HG03342 (cell line): ENCODE results near the gene AP2A1.
"Not testable (repeated sequence)": the region's sequence is repeated elsewhere in the genome, so short reads cannot be mapped to it uniquely, and the experiment has no call there.

Experiments used
- ATAC-seq: cut with Tn5 transposase; IDR thresholded peaks from one replicate; pipeline ENCODE4 v1.9.1; 2021; ENCODE audit warnings: mild to moderate bottlenecking, moderate library complexity; ENCODE audit not compliant: unreplicated experiment

Gene AP2A1

DNA sequence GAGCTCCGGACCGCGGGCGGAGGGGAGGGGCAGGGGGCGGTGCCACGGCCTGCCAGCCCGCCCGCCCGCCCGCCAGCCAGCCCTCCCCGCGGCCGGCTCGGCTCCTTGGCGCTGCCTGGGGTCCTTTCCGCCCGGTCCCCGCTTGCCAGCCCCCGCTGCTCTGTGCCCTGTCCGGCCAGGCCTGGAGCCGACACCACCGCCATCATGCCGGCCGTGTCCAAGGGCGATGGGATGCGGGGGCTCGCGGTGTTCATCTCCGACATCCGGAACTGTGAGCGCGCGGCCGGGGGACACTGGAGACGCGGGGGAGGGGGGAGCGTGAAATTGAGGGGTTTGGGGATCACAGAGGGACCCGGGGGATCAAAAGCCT, at the start of gene AP2A1:
Gene AP2A1, plus strand, starts transcription at position 72 of the 370 bp plus-strand sequence. Its CDS starts 133 bp downstream, at position 205.
- no peak for ATAC-seq

DNA sequence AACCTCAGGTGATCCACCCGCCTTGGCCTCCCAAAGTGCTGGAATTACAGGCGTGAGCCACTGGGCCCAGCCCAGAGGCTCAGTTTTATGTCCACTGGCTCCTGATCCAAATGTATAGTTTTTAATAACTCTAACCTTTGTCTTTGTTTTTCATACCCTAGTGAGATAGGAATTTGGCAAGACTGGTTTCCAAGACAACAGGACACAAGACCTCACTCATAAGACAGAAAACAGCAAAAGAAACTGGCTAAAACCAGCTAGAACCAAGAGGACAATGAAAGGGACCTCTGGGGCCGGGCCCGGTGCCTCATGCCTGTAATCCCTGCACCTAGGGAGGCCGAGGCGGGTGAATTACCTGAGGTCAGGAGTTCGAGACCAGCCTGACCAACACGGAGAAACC, 48.3 kb upstream of the AP2A1 start:
- ATAC-seq = no peak

DNA sequence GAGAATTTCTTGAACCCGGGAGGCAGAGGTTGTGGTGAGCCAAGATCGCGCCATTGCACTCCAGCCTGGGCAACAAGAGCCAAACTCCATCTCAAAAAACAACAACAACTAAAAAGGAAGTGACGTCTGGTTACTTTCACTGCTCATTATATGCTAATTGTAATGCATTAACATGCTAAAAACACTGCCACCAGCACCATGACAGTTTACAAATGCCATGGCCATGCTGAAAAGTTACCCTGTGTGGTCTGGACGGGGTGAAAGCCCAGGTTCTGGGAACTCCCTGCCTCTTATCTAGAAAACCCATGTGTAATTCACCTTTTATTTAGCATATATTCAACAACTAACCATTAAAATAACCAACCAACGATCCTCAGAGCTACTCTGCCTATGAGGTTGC, 47.8 kb upstream of the AP2A1 start:
- ATAC-seq = no peak

DNA sequence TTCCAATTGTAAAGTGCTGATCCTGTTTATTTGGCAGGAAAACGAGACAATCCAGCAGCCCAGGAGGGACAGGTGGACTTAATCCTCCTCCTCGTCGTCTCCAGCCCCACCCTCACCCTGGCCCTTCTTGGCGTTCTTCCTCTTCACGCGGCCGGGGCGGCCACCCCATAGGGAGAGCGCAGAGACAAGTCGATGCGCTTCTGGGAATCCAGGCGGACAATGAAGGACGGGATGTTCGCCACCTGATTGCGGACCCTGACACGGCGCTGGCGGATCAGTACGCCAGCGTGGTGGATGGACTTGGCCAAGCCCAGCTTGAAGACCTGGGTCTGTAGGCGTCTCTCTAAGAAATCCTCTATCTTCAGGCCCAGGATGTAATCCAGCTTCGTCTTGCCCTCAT, 47.4 kb upstream of the AP2A1 start:
- ATAC-seq = not testable (repeated sequence)

DNA sequence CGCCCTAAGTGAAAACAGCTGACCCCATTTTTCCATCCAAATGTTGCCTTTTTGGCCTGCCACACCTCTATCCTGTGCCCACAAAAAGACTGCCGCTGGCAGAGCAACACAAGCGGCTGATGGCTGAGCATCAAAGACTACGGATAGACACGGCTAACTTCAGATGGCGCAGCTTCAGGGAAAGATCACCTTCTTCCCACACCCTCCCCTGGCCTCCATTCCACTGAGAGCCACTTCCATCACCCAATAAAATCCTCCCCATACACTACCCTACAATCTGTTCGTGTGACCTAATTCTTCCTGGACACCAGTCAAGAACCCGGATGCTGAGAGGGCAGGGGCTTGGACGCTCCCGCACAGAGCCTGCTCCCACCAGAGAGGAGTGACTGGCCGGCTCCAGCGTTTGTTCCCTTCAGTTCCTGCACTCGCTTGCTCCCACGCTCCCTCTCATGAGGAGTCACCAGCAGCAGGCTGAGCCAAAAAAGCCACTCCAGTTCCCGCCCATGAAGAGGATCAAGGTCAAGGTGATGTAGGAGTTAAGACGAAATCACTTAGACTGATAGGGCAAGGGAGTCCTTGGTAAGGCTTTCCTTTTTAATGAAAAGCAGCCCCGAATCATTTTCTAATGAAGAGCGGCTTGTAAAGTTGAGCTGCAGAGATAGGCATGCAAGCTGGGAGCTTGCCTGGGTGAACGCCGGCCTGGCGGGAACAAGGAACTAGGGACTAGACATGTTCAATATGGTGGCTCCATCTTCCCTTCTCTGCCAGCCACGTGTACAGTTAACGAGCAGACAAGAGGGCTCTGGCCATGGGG, 39.4 kb upstream of the AP2A1 start:
- ATAC-seq = no peak

DNA sequence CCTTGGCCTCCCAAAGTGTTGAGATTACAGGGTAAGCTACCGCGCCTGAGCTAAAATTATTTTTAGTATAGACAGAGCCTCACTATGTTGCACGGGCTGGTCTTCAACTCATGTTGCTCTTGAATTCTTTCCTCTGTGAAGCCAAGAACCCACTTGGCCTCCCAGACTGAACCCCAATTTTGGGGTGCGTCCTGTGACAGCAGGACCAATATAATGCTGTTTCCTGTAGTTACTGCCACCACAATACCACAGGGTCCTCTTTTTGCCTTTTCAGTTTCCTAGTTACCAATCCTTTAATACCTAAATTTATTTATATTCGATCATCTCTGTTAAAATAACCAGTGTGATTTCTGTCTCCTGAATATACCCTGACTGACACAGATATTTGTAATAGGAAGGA, 36.6 kb upstream of the AP2A1 start:
- no peak for ATAC-seq

DNA sequence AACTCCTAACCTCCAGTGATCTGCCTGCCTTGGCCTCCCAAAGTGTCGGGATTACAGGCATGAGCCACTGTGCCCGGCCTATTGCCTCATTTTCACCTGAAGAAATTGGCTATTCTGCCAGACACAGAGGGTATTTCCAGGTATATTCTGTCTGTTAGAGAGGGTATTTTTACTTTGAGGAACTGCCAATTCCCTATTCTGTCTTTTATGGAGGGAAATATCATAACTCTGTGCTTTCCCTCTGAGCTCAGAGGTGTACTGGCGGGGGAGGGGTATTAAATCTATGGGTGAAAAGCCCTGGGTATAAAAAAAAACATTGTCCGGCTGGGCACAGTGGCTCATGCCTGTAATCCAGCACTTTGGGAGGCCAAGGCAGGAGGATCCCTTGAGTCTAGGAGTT, 28.5 kb upstream of the AP2A1 start:
- no peak for ATAC-seq

DNA sequence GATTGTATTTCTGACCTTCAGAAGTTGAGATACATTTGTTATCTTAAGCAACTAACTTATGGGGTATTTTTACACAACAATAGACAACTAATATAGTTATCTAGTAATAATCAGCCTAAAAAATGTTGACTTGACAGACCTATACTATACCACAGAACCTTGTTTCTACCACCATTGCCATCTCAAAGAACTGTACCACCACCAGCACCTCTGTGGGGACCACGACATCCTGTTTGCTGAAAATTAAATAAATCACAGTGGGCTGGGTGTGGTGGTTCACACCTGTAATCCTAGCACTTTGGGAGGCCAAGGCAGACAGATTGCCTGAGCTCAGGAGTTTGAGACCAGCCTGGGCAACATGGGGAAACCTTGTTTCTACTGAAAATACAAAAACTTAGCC, 27.7 kb upstream of the AP2A1 start:
- ATAC-seq = no peak

DNA sequence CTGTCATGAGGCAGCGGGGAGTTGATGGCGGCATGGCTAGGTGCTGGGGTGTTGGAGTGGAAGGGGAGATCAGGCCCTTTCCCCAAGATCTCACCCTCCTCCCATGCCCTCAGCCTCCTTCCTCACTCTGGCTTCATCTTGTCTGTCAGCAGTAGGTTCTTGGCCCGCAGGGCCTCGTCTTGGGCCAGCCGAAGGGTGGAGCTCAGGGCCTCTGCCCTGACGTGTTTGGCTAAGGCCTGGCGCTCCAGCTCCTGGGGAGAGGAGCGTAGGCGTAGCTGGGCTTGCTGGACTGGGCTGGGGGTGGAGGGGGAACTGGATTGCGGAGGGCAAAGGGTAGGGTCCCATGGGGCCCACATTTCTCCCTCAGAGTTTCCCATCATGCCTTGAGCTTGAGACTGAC, 26.9 kb upstream of the AP2A1 start:
- no peak for ATAC-seq

DNA sequence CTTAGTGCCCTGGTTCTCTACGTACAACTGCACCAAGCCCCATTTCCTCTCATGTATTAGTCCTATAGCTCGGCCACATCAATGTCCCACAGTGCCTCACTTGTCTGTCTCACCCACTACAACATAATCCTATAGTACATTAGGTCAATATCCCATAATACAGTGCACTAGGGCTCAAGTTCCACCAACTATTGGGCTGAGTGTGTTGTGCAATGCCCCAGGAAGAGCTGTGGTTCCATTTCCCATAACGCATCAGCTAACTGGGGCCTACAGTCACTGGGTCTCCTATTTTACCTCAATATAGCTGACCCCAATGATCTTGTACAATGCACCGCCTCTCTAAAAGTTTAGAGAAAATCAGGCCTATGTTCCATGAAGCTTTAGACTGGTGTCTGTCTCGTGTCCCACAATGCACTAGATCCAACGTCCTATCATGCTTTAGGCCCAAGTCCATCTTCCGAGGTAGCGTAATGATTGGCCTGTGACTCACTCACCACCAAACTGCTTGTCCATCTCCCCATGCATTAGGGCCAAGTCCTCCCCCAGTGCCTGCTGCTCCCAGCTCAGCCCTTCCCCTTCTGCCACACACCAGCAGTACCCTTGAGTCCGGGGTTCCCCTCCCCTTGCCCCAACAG, 25.5 kb upstream of the AP2A1 start:
- ATAC-seq = no peak

DNA sequence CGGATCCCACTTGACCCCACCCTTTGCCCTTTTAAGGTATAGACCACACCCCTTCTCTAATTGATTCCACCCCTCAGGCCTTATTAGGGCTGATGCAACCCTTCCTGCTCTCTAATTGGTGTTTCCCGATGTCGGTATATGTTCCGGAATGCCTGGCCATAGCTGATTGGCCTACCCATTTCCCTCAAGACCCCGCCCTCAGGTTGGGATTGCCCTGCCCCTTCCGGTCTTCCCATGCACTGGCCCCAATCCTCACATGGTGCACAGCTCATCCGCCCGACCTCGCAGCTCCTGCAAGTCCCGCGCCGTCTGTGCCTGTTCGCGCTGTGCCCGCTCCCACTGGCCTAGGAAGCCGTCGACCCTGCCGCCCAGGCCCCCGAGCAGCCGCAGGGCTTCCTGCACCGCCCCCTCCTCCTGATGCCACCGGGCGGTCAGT, 21.8 kb upstream of the AP2A1 start:
- no peak for ATAC-seq

DNA sequence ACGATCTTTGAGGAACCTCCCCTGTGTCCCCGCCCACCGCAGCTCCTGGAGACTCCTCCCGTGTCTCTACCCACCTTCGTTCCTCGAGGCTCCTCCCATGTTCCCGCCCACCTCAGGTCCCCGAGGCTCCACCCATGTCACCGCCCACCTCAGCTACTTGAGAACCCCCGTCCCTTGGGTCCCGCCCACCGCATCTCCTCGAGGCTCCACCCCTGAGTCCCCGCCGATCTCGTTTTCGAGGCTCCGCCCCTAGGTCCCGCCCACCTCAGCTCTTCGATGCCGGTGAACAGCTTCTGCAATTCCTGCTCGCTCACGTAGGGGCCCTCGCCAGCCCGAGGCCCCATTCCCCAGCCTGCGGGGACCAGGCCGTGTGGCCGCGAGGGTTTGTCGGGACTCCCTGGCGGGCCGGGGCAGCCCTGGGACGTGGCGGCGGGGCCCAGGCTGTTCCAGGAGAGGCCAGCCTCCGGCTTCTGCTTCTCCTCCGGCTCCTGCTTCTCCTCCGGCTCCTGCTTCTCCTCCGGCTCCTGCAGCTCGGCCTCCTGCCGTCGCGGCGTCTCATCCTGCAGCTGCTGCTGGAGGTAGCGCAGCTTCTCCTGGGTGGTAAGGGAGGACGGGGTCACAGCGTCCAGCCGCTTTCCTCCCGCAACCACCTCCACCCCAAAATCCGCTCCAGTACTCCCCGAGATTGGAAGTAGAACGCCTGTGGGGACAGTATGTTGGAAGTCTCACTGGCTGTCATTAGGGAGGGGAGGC, 20.4 kb upstream of the AP2A1 start:
- ATAC-seq = no peak

DNA sequence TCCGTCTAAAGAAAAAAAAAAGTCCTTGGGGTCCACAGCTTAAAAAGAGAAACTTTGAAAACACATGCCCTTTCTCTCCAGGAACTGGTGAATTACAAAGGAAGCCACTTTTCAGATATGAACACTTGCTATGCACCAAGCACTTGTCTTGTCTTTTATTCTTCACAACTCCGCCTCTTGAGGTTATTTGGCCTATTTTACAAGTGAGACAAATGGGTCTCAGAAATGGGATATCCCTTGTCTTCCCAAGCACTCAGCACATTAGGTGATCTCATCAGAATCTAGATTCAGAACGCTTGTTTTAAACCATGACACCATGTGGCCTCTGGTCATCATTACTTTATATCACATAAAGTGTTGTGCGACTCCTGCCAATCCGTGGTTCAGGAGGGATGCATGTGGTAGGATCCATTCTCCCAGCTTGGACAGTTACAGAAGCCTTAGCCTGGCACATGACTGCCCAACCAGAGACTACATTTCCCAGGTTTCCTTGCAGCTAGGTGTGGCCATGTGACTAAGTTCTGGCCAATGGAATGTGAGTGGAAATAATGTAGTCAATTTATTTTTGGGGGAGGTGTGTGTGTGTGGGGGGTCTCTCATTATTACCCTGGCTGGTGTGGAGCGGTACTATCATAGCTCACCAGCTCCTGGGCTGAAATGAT, 17.6 kb upstream of the AP2A1 start:
- no peak for ATAC-seq

DNA sequence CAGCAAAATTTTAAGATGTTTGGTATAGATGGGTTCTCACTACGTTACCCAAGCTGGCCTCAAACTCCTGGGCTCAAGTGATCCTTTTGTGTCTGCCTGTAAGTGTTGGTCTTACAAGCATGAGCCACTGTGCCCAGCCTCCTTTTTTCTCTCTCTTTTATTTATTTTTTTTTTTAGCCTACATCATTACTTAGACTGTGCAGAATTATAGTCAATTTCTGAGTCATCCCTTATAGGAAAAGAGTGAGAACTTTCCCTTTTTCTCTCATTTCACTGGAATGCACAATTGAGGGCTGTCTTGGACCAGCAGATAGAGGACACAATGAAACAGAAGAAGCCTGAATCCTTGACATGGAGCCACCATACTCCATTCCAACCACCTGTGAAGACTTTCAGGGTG, 17.0 kb upstream of the AP2A1 start:
- no peak for ATAC-seq

DNA sequence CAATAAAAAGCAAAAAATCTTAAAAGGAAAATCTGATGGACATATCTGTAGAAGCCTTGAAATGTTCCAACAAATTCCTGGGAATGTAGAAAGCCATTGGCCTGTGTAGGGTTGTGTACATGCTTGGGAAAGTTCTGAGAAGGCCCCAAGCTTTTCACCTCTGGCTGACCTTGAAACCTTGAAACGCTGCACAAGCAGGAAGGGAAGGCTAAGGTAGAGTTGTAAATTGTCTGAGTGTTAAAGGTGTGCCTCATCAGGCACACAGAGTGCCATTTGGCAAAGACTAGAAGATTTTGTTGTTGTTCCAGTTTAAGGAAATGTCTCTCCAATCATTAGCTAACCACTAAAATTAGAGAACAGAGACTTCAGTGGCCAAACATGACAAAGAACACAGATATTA, 14.1 kb upstream of the AP2A1 start:
- no peak for ATAC-seq

DNA sequence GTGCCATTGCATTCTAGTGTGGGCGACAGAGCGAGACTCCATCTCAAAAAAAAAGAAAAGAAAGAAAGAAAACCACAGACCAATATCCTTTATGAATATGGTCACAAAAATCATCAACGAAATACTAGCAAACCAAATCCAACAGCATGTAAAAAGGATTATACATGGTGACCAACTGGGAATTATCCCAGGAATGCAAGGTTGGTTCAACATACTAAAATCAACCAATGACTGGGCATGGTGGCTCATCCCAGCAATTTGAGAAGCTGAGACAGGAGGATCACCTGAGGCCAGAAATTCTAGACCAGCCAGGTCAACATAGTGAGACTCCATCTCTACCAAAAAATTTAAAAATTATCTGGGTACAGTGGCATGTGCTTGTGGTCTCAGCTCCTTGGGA, 10.8 kb upstream of the AP2A1 start:
- ATAC-seq = no peak

DNA sequence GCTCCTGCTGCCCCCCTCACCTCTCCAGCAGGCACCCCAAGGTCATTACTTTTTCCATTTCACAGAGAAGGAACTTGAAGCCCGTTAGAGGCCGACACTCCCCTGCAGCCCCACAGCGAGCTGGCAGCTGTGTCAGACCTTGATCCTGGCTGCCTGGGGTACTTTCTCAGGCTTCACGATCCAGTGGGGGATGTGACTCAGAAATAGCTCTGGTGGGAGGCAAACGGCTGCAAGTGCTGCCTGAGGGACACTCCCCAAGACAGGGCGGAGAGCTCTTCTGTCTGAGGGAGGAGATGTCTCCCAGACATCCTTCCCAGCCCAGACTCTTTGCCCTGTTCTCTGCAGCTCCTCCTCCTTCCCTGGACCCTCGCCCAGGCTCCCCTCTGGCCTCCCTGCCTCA, 8.5 kb upstream of the AP2A1 start:
- ATAC-seq = no peak

DNA sequence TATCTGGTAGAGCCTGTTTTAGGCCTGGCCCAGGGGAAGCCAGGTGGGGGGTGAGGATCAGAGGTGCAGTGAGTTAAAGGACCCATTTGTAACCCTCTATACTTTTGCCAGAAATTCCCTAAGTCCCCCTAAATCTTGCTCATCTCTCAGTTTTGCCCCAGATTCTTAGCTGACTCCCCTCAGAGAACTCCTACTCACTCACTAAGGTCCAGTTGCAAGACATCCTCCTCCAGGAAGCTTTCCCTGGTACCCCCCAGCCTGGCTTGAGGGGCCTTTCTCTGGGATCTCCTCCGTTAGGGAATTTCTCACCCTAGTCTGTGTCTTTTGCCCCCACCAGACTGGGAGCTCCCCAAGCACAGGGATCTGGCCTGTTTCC, 5.6 kb upstream of the AP2A1 start:
- no peak for ATAC-seq

DNA sequence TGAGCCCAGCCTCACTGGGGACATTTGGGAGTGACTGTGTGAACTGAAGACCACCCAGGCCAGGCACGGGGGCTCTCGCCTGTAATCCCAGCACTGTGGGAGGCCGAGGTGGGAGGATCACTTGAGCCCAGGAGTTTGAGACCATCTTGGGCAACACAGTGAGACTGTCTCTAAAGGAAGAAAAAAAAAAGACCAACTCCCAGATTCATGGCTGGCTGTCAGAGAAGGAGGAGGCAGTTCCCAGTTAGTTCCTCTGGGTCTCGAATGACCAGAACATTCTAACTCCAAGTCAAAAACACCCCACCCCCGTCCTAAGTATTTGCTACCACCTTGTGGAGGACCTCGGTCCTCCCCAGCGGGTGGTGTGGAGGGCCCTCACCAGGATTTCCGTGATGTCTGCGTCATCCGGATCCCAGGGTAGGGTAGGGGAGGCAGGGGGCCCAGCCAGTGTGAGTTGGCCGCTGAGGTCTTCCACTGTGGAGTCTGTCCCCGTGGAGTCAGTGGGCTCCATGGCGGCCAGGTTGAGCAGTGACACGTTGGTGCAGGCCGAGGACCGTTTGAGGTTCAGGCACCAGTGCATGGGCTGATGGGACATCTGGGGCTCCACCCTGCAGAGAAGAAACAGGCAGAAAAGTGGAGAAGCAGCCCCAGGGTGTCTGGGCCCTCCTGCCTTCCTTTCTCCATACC, 5.0 kb upstream of the AP2A1 start:
- ATAC-seq = no peak

DNA sequence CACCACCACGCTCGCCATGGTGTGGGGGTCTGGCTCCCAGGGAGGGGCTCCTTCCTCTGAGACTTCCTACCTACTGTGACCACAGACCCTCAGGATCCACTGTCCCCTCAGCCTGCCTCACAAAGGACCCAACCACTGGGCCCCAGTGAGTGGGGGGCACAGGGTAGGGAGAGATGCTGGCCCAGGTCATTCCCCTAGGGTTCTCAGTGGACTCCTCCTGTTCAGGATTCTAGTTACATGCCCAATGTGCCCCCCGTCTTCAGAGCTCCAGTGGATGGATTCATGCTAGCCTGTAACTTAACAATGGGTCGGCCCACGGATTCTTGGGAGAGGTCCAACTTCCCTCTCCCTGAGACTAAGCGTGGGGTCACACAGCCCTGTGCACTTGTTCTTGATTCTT, 3.6 kb upstream of the AP2A1 start, which contains the start of gene TSKS:
Gene TSKS, minus strand, starts transcription at position 77 of the 400 bp plus-strand sequence. Its CDS starts 59 bp downstream, at position 18.
- ATAC-seq = no peak

DNA sequence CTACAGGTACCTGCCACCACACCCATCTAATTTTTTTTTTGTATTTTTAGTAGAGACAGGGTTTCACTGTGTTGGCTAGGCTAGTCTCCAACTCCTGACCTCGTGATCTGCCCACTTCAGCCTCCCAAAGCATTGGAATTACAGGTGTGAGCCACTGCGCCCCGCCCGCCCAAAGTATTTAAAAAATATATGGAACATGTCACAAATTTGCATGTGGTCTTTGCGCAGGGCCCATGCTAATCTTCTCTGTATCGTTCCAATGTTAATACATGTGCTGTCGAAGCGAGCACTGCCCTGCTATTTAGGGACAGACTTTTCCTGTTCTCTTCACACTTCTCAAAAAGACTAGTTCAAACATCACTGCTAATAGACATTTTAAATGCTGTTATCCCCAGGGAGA, 2.5 kb upstream of the AP2A1 start:
- no peak for ATAC-seq
